ENCODE results near the gene TMEM255B. TPM values are rescaled to one million over a fixed set of nuclear protein-coding genes. Genes with fewer than 3 reads are reported as not detected.
A peak's percentile ranks its signal among the peaks of the same experiment; 100 is the strongest.

Gene TMEM255B
- total and polyA plus RNA-seq, 2 of the 4 experiments (the other 2 are of a cell fraction): 0.36 to 0.94 TPM

DNA sequence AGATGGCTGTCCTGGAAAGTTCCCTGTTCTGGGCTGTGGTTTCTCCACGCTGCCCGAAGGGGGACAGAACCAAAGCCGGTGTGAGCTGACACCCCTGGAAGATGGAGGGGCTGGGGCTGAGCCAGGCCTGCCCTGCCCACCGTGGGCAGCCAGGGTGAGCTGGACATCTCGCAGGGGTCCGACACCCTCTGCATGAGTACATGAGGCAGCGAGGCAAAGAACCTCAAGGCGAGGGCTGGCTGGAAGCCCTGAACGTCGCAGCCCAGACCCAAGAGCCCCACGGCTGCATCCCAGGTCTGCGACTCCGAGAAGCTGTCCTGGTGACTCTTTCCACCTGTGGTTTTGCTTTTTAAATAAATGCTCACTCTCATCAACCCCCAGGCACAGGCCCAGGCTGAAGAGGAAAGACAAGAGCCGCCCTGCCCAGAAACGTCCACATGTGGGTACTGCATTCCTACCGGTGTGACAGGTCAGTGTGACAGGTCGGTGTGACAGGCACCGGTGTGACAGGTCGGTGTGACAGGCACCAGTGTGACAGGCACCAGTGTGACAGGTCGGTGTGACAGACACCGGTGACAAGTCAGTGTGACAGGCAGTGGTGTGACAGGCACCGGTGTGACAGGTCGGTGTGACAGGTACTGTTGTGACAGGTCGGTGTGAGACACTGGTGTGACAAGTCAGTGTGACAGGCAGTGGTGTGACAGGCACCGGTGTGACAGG, 74.2 kb downstream of the TMEM255B start:
- 81% methylated on average over 11 of the region's 25 CpGs; no CpG with 5 or more reads in 1 of the 2 experiments for WGBS, 2 experiments (ENCODE audit: extremely low coverage in 2 of 2, insufficient read length in 1 of 2)
- peak overlapping the region; percentile 13 for H2AFZ ChIP-seq (replicated peaks; ENCODE audit: low read length, poor library complexity)
- dilution Hi-C loops (cut with HindIII; ENCODE audit: low sequenced_read_pairs, unreplicated experiment) (no loop called here), in situ Hi-C loops (cut with MboI; ENCODE audit: low sequenced_read_pairs) (no loop called here), intact Hi-C loops (cut with micrococcal nuclease) (no loop called here)
- no TSS peak for BruUV-seq (replicated peaks)
- no peak overlapping the region for H3K27ac ChIP-seq (ENCODE audit: insufficient read depth, low read length)
- no peak overlapping the region for H3K56ac ChIP-seq (ENCODE audit: extremely low read depth, insufficient read depth, low read length)
- H3K23ac ChIP-seq (ENCODE audit: low read depth, low read length): no peak overlapping the region
- DNase-seq: no peak
- no peak for ATAC-seq (ENCODE audit: low read depth)
- H3K27me3 ChIP-seq (ENCODE audit: control insufficient read depth, insufficient read depth, low read length): no peaks in the 10 kb centered on the region
- peaks cover 28% of the 10 kb centered on the region for H4K20me1 ChIP-seq (ENCODE audit: insufficient read depth, low read length)
- H2AK9ac ChIP-seq (replicated peaks; ENCODE audit: low read depth, low read length, poor library complexity): no peak overlapping the region
- no peak overlapping the region for H4K5ac ChIP-seq (ENCODE audit: low read depth, low read length)
- ChIA-PET CTCF (no interaction called here), POLR2A (ENCODE audit: unreplicated experiment) (interaction anchor here (0.6 kb wide), 2 partner anchors 16 to 57 kb away, joined by 3 to 5 read pairs; no protein-coding TSS in a partner anchor)
- H2AK5ac ChIP-seq (ENCODE audit: low read depth, low read length): peak overlapping the region; percentile 69; the same call in 1 of the 2 replicates
- no peak overlapping the region for H2BK20ac ChIP-seq (ENCODE audit: low read depth, low read length)
- H4K8ac ChIP-seq (ENCODE audit: low read depth in 2 of 2, low read length in 2 of 2): no peak overlapping the region
- TF ChIP-seq RAD21 (IDR thresholded peaks at IDR 0.05; ENCODE audit: low read length) (no peak), USF2 (IDR thresholded peaks at IDR 0.05; ENCODE audit: low read depth, low read length) (no peak), BHLHE40 (IDR thresholded peaks at IDR 0.05; ENCODE audit: low read depth, low read length) (no peak), NFE2L2 (IDR thresholded peaks at IDR 0.05; ENCODE audit: low read depth, low read length) (no peak)
- TF ChIP-seq, protein P1, sequence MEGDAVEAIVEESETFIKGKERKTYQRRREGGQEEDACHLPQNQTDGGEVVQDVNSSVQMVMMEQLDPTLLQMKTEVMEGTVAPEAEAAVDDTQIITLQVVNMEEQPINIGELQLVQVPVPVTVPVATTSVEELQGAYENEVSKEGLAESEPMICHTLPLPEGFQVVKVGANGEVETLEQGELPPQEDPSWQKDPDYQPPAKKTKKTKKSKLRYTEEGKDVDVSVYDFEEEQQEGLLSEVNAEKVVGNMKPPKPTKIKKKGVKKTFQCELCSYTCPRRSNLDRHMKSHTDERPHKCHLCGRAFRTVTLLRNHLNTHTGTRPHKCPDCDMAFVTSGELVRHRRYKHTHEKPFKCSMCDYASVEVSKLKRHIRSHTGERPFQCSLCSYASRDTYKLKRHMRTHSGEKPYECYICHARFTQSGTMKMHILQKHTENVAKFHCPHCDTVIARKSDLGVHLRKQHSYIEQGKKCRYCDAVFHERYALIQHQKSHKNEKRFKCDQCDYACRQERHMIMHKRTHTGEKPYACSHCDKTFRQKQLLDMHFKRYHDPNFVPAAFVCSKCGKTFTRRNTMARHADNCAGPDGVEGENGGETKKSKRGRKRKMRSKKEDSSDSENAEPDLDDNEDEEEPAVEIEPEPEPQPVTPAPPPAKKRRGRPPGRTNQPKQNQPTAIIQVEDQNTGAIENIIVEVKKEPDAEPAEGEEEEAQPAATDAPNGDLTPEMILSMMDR (conservative IDR thresholded peaks at IDR 0.05; ENCODE audit: low read depth, low read length): no peak
- H2BK120ac ChIP-seq (ENCODE audit: low read depth, low read length): no peak overlapping the region
- H2BK15ac ChIP-seq (ENCODE audit: low read depth, low read length): no peak overlapping the region; the same call in 2 of the 3 replicates
- no peak overlapping the region for H2BK5ac ChIP-seq (ENCODE audit: low read depth, low read length, poor library complexity, severe bottlenecking)
- H3K4me2 ChIP-seq (ENCODE audit: low read depth, low read length): no peak overlapping the region
- no peak overlapping the region for H3K4ac ChIP-seq (ENCODE audit: low read depth, low read length)
- H3K14ac ChIP-seq (replicated peaks; ENCODE audit: low read depth, low read length): no peak overlapping the region
- H3K9ac ChIP-seq (ENCODE audit: low read depth, low read length): no peak overlapping the region
- no peak overlapping the region for H3K4me3 ChIP-seq (ENCODE audit: insufficient read depth, low read depth, low read length)
- peaks cover 16% of the 10 kb centered on the region for H3K4me1 ChIP-seq (ENCODE audit: control insufficient read depth, insufficient read depth, low read length)
- H3K18ac ChIP-seq (ENCODE audit: low read depth, low read length): no peak overlapping the region
- peaks cover 15% of the 10 kb centered on the region; the same call in 1 of the 2 replicates for H3K9me1 ChIP-seq (ENCODE audit: insufficient read depth, low read length)
- no peak overlapping the region for H4K91ac ChIP-seq (ENCODE audit: insufficient read depth, low read depth, low read length)
- peaks cover 56% of the 10 kb centered on the region for H3K36me3 ChIP-seq (ENCODE audit: control insufficient read depth, insufficient read depth, low read length)
- H3K9me3 ChIP-seq (ENCODE audit: control insufficient read depth, insufficient read depth, low read length): no peaks in the 10 kb centered on the region
- H3K79me1 ChIP-seq (ENCODE audit: low read depth in 1 of 2, low read length in 2 of 2): peaks cover 21 to 74% of the 10 kb centered on the region in 2 experiments

Data from IMR-90 (cell line).